Stimulated activated CD4-positive, alpha-beta T cell treated with anti-CD3 and anti-CD28 coated beads, Interleukin-4, amount 100 ng/mL, for 1 hour (primary cell): Measurements from ENCODE around the gene SLF2.

Experiments used
- DNase-seq: peaks from one replicate; pipeline ENCODE4 v3.0.0-alpha.2; 2020

Gene SLF2, protein sequence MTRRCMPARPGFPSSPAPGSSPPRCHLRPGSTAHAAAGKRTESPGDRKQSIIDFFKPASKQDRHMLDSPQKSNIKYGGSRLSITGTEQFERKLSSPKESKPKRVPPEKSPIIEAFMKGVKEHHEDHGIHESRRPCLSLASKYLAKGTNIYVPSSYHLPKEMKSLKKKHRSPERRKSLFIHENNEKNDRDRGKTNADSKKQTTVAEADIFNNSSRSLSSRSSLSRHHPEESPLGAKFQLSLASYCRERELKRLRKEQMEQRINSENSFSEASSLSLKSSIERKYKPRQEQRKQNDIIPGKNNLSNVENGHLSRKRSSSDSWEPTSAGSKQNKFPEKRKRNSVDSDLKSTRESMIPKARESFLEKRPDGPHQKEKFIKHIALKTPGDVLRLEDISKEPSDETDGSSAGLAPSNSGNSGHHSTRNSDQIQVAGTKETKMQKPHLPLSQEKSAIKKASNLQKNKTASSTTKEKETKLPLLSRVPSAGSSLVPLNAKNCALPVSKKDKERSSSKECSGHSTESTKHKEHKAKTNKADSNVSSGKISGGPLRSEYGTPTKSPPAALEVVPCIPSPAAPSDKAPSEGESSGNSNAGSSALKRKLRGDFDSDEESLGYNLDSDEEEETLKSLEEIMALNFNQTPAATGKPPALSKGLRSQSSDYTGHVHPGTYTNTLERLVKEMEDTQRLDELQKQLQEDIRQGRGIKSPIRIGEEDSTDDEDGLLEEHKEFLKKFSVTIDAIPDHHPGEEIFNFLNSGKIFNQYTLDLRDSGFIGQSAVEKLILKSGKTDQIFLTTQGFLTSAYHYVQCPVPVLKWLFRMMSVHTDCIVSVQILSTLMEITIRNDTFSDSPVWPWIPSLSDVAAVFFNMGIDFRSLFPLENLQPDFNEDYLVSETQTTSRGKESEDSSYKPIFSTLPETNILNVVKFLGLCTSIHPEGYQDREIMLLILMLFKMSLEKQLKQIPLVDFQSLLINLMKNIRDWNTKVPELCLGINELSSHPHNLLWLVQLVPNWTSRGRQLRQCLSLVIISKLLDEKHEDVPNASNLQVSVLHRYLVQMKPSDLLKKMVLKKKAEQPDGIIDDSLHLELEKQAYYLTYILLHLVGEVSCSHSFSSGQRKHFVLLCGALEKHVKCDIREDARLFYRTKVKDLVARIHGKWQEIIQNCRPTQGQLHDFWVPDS

GRCh38 chr10:100912605-100913469, at the start of gene SLF2:
SLF2 (plus strand) TSS chr10:100912963; CDS start chr10:100913111, 148 bp downstream.
- DNase-seq = peak; percentile 89

DNA sequence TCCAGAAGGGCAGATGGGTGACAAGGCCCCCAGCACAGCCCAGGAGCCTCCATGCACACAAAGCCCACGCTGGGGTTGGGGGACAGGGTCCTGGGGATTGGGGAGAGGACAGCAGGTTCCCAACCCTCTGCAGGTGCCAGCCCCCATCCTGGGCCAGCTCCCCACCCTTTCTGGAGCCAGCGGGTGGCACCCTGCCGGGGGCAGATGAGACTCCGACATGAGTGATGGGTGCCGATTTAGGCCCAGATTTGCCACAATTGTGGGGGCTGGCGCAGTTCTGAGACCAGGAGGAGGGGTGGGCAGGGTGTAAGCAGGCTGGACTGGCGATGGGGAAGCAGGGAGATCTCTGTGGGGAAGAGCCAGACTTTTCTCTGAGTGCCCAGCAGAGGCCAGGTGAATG, 49.3 kb upstream of the SLF2 start:
- DNase-seq = no peak

GRCh38 chr10:100864036-100864885, 48.5 kb upstream of the SLF2 start:
- no peak for DNase-seq

DNA sequence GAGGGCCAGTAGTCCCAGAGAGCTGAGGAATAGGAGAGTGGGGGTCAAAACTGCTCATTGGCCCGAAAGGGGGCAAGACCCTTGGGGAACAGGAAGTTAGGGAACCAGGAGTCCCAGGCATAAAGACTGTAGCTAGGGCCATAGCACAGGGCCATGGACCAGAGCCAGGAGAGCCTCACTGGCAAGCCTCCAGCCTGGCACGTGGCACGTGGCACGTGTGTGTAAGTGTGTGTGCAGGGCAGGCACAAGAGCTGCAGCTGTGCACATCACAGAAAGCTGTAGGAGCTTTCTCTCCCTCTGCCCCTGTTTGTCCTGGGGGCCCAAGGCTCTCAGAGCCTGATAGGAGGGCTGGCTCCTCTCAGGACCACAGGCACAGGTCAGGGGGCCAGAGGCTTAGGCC, 47.8 kb upstream of the SLF2 start:
- no peak for DNase-seq

DNA sequence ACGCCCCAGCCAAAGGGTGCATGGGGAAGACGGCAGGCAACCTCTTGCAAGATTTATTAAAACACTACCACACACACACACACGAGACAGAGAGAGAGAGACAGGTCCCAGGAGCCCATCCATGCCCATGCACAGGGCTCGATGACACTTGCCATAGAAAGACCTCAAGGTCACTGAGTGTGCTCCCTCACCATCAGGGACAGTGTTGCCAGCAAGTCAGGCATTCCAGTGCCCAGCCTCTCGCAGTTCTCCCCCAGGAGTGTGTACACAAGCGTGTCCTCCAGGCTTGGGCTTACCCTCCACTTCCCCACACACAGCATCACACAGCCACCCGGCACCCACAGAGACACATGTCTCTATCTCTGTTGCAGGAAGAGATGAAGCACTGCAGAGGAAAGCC, 46.8 kb upstream of the SLF2 start:
- no peak for DNase-seq

DNA sequence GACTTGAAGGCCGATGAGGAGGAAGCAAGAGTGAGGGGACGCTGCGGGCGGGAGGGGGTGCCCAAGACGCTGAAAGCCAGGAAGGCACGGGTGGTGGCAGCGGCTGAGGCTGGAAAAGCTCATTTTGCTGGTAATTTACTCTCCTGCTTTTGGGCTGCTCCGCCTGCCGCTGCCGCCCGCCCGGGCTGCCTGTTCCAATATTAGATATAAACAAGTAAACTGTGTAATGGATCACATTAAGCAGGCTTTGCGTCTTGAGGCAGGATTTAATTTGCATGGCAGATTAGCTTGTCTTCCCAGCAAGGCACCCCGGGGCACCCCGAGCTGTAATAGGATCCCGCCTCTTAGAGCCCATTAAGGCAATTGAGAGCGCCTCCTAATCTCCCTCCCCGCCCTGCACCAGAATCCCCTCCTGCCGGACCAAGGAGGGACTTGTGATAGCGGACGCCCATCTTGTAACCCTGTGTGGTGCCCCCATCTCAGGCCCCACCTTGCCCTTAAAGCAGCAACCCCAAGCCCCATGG, 46.1 kb upstream of the SLF2 start:
- no peak for DNase-seq

- no peak for DNase-seq
These were observed 45.4 kb upstream of the SLF2 start for GRCh38 chr10:100867261-100867963.

- no peak for DNase-seq
These were observed 44.4 kb upstream of the SLF2 start for GRCh38 chr10:100868382-100868781.

DNA sequence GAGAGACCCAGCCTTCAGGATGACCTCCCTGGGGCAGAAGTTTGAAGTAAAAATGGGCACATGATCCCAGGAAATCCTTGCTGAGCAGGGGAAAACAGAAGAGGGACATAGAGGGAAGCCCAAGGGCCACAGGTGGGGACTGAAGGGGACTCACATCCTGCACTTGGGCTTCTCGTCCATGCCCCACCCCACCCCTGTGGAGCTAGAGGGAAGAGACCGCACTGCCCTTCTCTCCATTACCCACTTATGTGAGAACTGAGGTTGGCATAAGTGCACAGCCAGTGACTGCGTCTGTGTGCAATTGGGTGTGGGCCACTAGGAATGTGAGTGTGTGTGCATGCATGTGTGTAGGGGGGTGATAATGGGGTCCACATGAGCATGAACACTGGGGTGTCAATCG, 43.4 kb upstream of the SLF2 start:
- no peak for DNase-seq

GRCh38 chr10:100872034-100872791, 40.5 kb upstream of the SLF2 start:
- DNase-seq = peak; percentile 64

- DNase-seq = no peak
These were observed 39.5 kb upstream of the SLF2 start for GRCh38 chr10:100873146-100873826.

- DNase-seq = no peak
These were observed 38.9 kb upstream of the SLF2 start for GRCh38 chr10:100873827-100874326.

GRCh38 chr10:100874702-100875483, 37.9 kb upstream of the SLF2 start:
- no peak for DNase-seq

GRCh38 chr10:100875484-100876166, 37.1 kb upstream of the SLF2 start:
- no peak for DNase-seq

DNA sequence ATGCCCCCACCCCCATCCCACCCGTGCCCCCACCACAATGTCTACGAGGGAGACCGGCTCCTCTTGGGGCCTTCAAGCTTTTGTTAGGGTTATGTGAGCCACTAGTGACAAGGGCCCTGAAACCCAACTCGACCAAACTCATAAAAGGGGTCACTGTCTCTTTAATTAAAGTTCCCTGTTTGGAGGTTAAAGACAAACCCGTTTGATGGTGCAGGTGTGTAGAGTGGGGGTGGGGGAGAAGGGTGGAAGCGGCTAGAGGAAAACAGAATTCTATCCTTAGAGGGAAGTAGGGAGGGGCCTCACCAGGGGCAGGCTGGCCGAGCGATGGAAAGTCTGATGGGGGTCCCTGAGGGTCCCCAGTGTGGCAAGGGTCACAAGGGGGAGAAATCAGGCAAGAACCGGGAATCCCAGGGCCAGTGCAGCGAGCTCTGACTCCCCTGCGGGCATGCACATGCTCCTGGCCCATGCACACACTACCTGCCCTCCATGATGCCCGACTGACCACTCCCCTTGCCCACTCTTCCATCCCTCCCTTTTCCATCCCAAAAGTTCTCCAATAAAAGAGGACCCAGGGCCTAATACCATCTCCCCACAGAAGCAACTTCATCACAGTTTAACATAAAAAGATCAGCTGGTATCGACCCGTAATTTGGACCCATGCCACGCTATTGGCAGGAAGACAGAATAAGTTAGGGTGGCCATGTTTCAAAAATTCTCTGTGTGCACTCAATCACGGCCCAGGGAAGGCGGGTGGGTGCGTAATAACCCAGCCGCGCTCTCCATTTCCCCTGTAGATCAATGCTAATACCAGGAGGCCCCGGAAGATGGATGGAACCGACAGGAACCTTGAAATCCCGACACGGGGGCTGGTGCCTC, 35.9 kb upstream of the SLF2 start:
- DNase-seq = no peak

GRCh38 chr10:100877461-100877850, 35.3 kb upstream of the SLF2 start:
- no peak for DNase-seq
